H9 (cell line): ENCODE results near the gene FBXO28. TPM values are rescaled to one million over a fixed set of nuclear protein-coding genes. Genes with fewer than 3 reads are reported as not detected.

ENCODE experiments used
- DNase-seq: peaks from one replicate; pipeline ENCODE4 v3.0.0-alpha.2; 2017
- H2AFZ ChIP-seq: one replicate; pipeline ENCODE4 v1.6.1; 2013; ENCODE audit warnings: mild to moderate bottlenecking, low read length, control low read depth, moderate library complexity
- H2AK5ac ChIP-seq: 2 replicates; pipeline ENCODE4 v1.6.1; 2013; ENCODE audit warnings: low read length, control low read depth, mixed read lengths; ENCODE audit not compliant: insufficient read length
- H2BK120ac ChIP-seq: one replicate; pipeline ENCODE4 v1.6.1; 2013; ENCODE audit warnings: low read depth, mild to moderate bottlenecking, low read length, control low read depth, inconsistent platforms; ENCODE audit not compliant: poor library complexity, severe bottlenecking
- H2BK12ac ChIP-seq: 2 replicates; pipeline ENCODE4 v1.6.1; 2013; ENCODE audit warnings: low read length, control low read depth, mixed read lengths, low read depth; ENCODE audit not compliant: insufficient read length
- H2BK15ac ChIP-seq: 2 replicates; pipeline ENCODE4 v1.6.1; 2013; ENCODE audit warnings: low read depth, low read length, control low read depth
- H2BK20ac ChIP-seq: one replicate; pipeline ENCODE4 v1.6.1; 2013; ENCODE audit warnings: low read depth, mild to moderate bottlenecking, low read length, control low read depth, inconsistent platforms; ENCODE audit not compliant: poor library complexity, severe bottlenecking
- H2BK5ac ChIP-seq: 2 replicates; pipeline ENCODE4 v1.6.1; 2013; ENCODE audit warnings: low read length, control low read depth, mixed read lengths; ENCODE audit not compliant: insufficient read length
- H3K14ac ChIP-seq: 2 replicates; pipeline ENCODE4 v1.6.1; 2013; ENCODE audit warnings: low read length, control low read depth; ENCODE audit not compliant: insufficient read depth
- H3K18ac ChIP-seq: 2 replicates; pipeline ENCODE4 v1.6.1; 2013; ENCODE audit warnings: low read depth, mild to moderate bottlenecking, mixed read lengths, low read length, control low read depth; ENCODE audit not compliant: insufficient read length
- H3K23ac ChIP-seq: 2 replicates; pipeline ENCODE4 v1.6.1; 2013; ENCODE audit warnings: low read length, control low read depth, mixed read lengths, low read depth; ENCODE audit not compliant: insufficient read length
- H3K23me2 ChIP-seq: 2 replicates; pipeline ENCODE4 v1.6.1; 2013; ENCODE audit warnings: low read depth, mild to moderate bottlenecking, mixed read lengths, low read length, control low read depth; ENCODE audit not compliant: insufficient read length, poor library complexity, severe bottlenecking
- H3K27ac ChIP-seq: 2 replicates; pipeline ENCODE4 v1.5.1; 2013; ENCODE audit warnings: low read length, control low read depth, mixed read lengths, low read depth; ENCODE audit not compliant: insufficient read length
- H3K27me3 ChIP-seq: 2 replicates; pipeline ENCODE4 v1.6.1; 2013; ENCODE audit warnings: low read length, control low read depth, inconsistent platforms; ENCODE audit not compliant: insufficient read depth
- H3K4ac ChIP-seq: 2 replicates; pipeline ENCODE4 v1.6.1; 2013; ENCODE audit warnings: low read depth, mild to moderate bottlenecking, control low read depth, inconsistent platforms, low read length, moderate library complexity
- H3K4me1 ChIP-seq: 2 replicates; pipeline ENCODE4 v1.6.1; 2013; ENCODE audit warnings: low read length, control low read depth, inconsistent platforms; ENCODE audit not compliant: insufficient read depth
- H3K4me2 ChIP-seq: 2 replicates; pipeline ENCODE4 v1.6.1; 2013; ENCODE audit warnings: low read length, control low read depth, mixed read lengths; ENCODE audit not compliant: insufficient read length, insufficient read depth
- H3K56ac ChIP-seq: 2 replicates; pipeline ENCODE4 v1.6.1; 2013; ENCODE audit warnings: low read depth, mild to moderate bottlenecking, mixed read lengths, low read length, control low read depth; ENCODE audit not compliant: insufficient read length
- H3K79me1 ChIP-seq: 2 replicates; pipeline ENCODE4 v1.6.1; 2013; ENCODE audit warnings: low read depth, mild to moderate bottlenecking, moderate library complexity, low read length, control low read depth, inconsistent platforms; ENCODE audit not compliant: insufficient read depth, poor library complexity, severe bottlenecking
- H3K79me2 ChIP-seq: 2 replicates; pipeline ENCODE4 v1.6.1; 2013; ENCODE audit warnings: low read length, control low read depth, inconsistent platforms; ENCODE audit not compliant: insufficient read depth
- H3K9ac ChIP-seq: 2 replicates; pipeline ENCODE4 v1.6.1; 2013; ENCODE audit warnings: low read length, control low read depth, mixed read lengths; ENCODE audit not compliant: insufficient read length; ENCODE audit errors: extremely low read depth
- H3K9me3 ChIP-seq: one replicate; pipeline ENCODE4 v1.6.1; 2013; ENCODE audit warnings: low read depth, low read length, inconsistent platforms; ENCODE audit not compliant: control insufficient read depth
- H3T11ph ChIP-seq: one replicate; pipeline ENCODE4 v1.6.1; 2013; ENCODE audit warnings: mild to moderate bottlenecking, low read length, control low read depth, inconsistent platforms
- H4K20me1 ChIP-seq: one replicate; pipeline ENCODE4 v1.6.1; 2013; ENCODE audit not compliant: control insufficient read depth, insufficient read length, insufficient read depth
- H4K5ac ChIP-seq: 2 replicates; pipeline ENCODE4 v1.6.1; 2013; ENCODE audit warnings: low read depth, mild to moderate bottlenecking, mixed read lengths, low read length, control low read depth; ENCODE audit not compliant: insufficient read length
- H4K8ac ChIP-seq: replicated peaks from 2 replicates; pipeline ENCODE4 v1.6.1; 2013; ENCODE audit warnings: low read length, control low read depth, mixed read lengths, low read depth; ENCODE audit not compliant: insufficient read length
- H4K91ac ChIP-seq: 2 replicates; pipeline ENCODE4 v1.6.1; 2013; ENCODE audit warnings: low read depth, mild to moderate bottlenecking, moderate library complexity, mixed read lengths, low read length, control low read depth; ENCODE audit not compliant: insufficient read length
- H3K27ac Mint-ChIP-seq, 3 experiments: 2 replicates in 2 of 3; 3 replicates in 1 of 3; pipeline ENCODE4 v1.8.0; 2020 to 2021; ENCODE audit warnings: mixed read lengths in 3 of 3, mild to moderate bottlenecking in 1 of 3, moderate library complexity in 1 of 3
- H3K27me3 Mint-ChIP-seq: 2 replicates; pipeline ENCODE4 v1.8.0; 2021; ENCODE audit warnings: low read depth, mild to moderate bottlenecking, moderate library complexity, mixed read lengths
- H3K36me3 Mint-ChIP-seq, 3 experiments: 2 replicates in 2 of 3; 3 replicates in 1 of 3; pipeline ENCODE4 v1.8.0; 2020 to 2021; ENCODE audit warnings: low read depth in 3 of 3, mixed read lengths in 3 of 3; ENCODE audit not compliant: insufficient read depth in 1 of 3
- H3K4me1 Mint-ChIP-seq, 2 experiments: 2 replicates each; pipeline ENCODE4 v1.8.0; 2020; ENCODE audit warnings: mixed read lengths in 2 of 2
- H3K4me3 Mint-ChIP-seq, 2 experiments: 2 replicates in 1 of 2; 3 replicates in 1 of 2; pipeline ENCODE4 v1.8.0; 2020 to 2021; ENCODE audit warnings: mild to moderate bottlenecking in 2 of 2, mixed read lengths in 2 of 2, moderate library complexity in 1 of 2
- H3K9me3 Mint-ChIP-seq, 2 experiments: 2 replicates in 1 of 2; 3 replicates in 1 of 2; pipeline ENCODE4 v1.8.0; 2020; ENCODE audit warnings: mild to moderate bottlenecking in 2 of 2, mixed read lengths in 2 of 2, moderate library complexity in 1 of 2
- CTCF ChIP-seq: fragments of 200-600 bp; sonication (generic); conservative IDR thresholded peaks from 3 replicates; pipeline ENCODE4 v1.8.0; 2021; ENCODE audit warnings: antibody characterized with exemption, mild to moderate bottlenecking
- WGBS: extraction: QIAGEN DNeasy Blood & Tissue Kit; methylation state at CpG from one replicate; pipeline ENCODE4 v1.1.7; 2013; ENCODE audit warnings: missing lambda C conversion rate, low lambda C conversion rate, mixed read lengths; ENCODE audit not compliant: insufficient read length; ENCODE audit errors: extremely low coverage; 5-methylcytosine and 5-hydroxymethylcytosine counted together
- total RNA-seq: library from RNA; stranded (reverse); gene quantifications from 2 replicates; pipeline ENCODE4 v1.2.1, GENCODE V29; 2021

FBXO28 gene
- total RNA-seq, 1 experiment from 2014 or later, result 55.0 TPM

- Mint-ChIP-seq H3K27ac (0 out of 7 replicates have a peak overlapping the region, but pooled peaks of 1 of the 3 experiments have one; percentile 18), H3K36me3 (no peaks in the 10 kb centered on the region), H3K9me3 (no peaks in the 10 kb centered on the region), H3K27me3 (no peaks in the 10 kb centered on the region; the same call in 1 of the 2 replicates), H3K4me1 (peaks cover 7 to 10% of the 10 kb centered on the region in 2 experiments), H3K4me3 (no peak overlapping the region)
- Histone ChIP-seq H3K27ac (no peak overlapping the region), H3K18ac (no peak overlapping the region), H2BK20ac (no peak overlapping the region), H3K4ac (no peak overlapping the region), H2BK120ac (no peak overlapping the region), H2AFZ (no peak overlapping the region), H3K4me2 (no peak overlapping the region), H3K23me2 (no peaks in the 10 kb centered on the region), H4K5ac (no peak overlapping the region), H2BK5ac (no peak overlapping the region), H3K9me3 (no peaks in the 10 kb centered on the region), H4K20me1 (no peaks in the 10 kb centered on the region), H2BK15ac (no peak overlapping the region), H3K56ac (no peak overlapping the region), H3K23ac (no peak overlapping the region), H4K91ac (no peak overlapping the region), H3K4me1 (no peaks in the 10 kb centered on the region), H2BK12ac (no peak overlapping the region), H3T11ph (no peak overlapping the region), H3K27me3 (no peaks in the 10 kb centered on the region), H3K14ac (no peak overlapping the region), H4K8ac (no peak overlapping the region), H3K79me2 (no peaks in the 10 kb centered on the region), H3K9ac (no peak overlapping the region), H3K79me1 (no peaks in the 10 kb centered on the region), H2AK5ac (no peak overlapping the region)
- no peak for TF ChIP-seq CTCF
- no CpG with 5 or more reads among the region's 4 CpGs for WGBS
- DNase-seq, result no peak
These were observed 31.8 kb upstream of the FBXO28 start for GRCh38 chr1:224082146-224082545.
